HL-60 (cell line): ENCODE measurements around the gene XPC.

ENCODE experiments used
- DNase-seq, 2 experiments: peaks; one replicate each; pipeline ENCODE4 v3.0.0-alpha.2; 2010 to 2020; ENCODE audit warnings: low read depth in 1 of 2, low spot score in 1 of 2
- H3K27ac ChIP-seq: fragments of 250-450 bp; sonication (Bioruptor Pico); replicated peaks from 2 replicates; pipeline ENCODE4 v1.5.1; 2020; ENCODE audit warnings: mild to moderate bottlenecking, moderate library complexity
- H3K27me3 ChIP-seq: fragments of 250-450 bp; sonication (Bioruptor Pico); 2 replicates; pipeline ENCODE4 v1.5.1; 2021; ENCODE audit warnings: mild to moderate bottlenecking, moderate library complexity; ENCODE audit not compliant: insufficient read depth, poor library complexity, severe bottlenecking
- H3K4me3 ChIP-seq: replicated peaks from 2 replicates; pipeline ENCODE4 v1.5.1; 2011; ENCODE audit warnings: mild to moderate bottlenecking, control low read depth, low read length; ENCODE audit not compliant: insufficient read depth
- GABPA ChIP-seq: IDR thresholded peaks from 2 replicates; pipeline ENCODE4 v1.6.1; 2012; ENCODE audit warnings: low read depth
- POLR2AphosphoS5 ChIP-seq: IDR thresholded peaks from 2 replicates; pipeline ENCODE4 v1.6.1; 2012; ENCODE audit warnings: low read depth
- SPI1 ChIP-seq: IDR thresholded peaks from 2 replicates; pipeline ENCODE4 v1.6.1; 2012; ENCODE audit warnings: low read depth, mild to moderate bottlenecking, borderline replicate concordance
- TF ChIP-seq, protein P1 (sequence below): IDR thresholded peaks from 2 replicates; pipeline ENCODE4 v1.6.1; 2012; ENCODE audit warnings: low read depth; ENCODE audit not compliant: insufficient replicate concordance
- TF ChIP-seq, protein P2 (sequence below): IDR thresholded peaks from one replicate; pipeline ENCODE4 v1.5.1; 2011; ENCODE audit warnings: low read length, control low read depth, inconsistent platforms; ENCODE audit not compliant: insufficient read depth

Gene XPC

DNA sequence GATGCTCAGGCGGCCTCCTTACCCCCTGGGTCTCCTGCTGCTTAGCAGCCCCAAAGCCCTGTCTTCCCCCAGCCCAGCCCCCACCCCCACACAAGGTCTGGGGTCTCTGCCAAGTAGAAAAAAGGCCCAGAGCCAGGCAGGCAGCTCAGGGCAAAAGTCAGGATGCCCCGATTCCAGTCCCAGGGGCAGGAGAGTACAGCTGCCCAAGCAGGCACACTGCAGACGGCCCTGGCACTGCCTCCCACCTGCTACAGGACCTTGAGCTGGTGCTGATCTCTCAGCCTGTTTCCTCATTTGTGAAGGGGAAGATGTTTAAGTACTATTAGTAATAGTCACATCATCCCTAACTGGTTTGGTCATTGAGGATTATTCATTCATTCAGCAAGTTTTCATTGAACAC is 41.0 kb downstream of the XPC start:
- DNase-seq: no peak
- H3K27me3 ChIP-seq: no peaks in the 10 kb centered on the region
- H3K27ac ChIP-seq: no peak overlapping the region
- TF ChIP-seq, protein P1, sequence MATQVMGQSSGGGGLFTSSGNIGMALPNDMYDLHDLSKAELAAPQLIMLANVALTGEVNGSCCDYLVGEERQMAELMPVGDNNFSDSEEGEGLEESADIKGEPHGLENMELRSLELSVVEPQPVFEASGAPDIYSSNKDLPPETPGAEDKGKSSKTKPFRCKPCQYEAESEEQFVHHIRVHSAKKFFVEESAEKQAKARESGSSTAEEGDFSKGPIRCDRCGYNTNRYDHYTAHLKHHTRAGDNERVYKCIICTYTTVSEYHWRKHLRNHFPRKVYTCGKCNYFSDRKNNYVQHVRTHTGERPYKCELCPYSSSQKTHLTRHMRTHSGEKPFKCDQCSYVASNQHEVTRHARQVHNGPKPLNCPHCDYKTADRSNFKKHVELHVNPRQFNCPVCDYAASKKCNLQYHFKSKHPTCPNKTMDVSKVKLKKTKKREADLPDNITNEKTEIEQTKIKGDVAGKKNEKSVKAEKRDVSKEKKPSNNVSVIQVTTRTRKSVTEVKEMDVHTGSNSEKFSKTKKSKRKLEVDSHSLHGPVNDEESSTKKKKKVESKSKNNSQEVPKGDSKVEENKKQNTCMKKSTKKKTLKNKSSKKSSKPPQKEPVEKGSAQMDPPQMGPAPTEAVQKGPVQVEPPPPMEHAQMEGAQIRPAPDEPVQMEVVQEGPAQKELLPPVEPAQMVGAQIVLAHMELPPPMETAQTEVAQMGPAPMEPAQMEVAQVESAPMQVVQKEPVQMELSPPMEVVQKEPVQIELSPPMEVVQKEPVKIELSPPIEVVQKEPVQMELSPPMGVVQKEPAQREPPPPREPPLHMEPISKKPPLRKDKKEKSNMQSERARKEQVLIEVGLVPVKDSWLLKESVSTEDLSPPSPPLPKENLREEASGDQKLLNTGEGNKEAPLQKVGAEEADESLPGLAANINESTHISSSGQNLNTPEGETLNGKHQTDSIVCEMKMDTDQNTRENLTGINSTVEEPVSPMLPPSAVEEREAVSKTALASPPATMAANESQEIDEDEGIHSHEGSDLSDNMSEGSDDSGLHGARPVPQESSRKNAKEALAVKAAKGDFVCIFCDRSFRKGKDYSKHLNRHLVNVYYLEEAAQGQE: no peak
- TF ChIP-seq, protein P2, sequence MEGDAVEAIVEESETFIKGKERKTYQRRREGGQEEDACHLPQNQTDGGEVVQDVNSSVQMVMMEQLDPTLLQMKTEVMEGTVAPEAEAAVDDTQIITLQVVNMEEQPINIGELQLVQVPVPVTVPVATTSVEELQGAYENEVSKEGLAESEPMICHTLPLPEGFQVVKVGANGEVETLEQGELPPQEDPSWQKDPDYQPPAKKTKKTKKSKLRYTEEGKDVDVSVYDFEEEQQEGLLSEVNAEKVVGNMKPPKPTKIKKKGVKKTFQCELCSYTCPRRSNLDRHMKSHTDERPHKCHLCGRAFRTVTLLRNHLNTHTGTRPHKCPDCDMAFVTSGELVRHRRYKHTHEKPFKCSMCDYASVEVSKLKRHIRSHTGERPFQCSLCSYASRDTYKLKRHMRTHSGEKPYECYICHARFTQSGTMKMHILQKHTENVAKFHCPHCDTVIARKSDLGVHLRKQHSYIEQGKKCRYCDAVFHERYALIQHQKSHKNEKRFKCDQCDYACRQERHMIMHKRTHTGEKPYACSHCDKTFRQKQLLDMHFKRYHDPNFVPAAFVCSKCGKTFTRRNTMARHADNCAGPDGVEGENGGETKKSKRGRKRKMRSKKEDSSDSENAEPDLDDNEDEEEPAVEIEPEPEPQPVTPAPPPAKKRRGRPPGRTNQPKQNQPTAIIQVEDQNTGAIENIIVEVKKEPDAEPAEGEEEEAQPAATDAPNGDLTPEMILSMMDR: no peak
- TF ChIP-seq SPI1: no peak
- no peak for TF ChIP-seq POLR2AphosphoS5
- TF ChIP-seq GABPA: no peak
- H3K4me3 ChIP-seq: no peak overlapping the region

DNA sequence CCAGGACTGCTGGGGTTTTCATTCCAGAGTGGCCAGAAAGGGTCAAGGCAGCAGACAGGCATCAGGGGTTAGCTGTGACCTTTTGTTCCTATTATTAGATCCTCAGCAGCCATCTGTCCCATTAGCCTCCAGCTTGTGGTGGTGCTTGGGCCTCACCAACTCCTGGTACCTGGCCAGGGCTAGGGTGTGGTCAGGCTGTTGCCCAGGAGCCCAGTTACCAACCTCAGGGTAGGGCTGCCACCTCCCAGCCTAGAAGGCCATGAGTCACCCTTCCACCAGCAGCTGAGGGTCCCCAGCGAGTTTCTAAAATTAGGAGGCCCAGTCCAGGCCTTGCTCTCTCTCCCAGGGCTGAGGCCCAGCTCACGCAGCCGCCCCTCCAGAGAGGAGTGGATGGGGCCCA is 41.4 kb downstream of the XPC start:
- no peak overlapping the region for H3K4me3 ChIP-seq
- DNase-seq: no peak
- no peak for TF ChIP-seq GABPA
- TF ChIP-seq, protein P2: no peak
- no peak for TF ChIP-seq POLR2AphosphoS5
- TF ChIP-seq SPI1: no peak
- TF ChIP-seq, protein P1: no peak

DNA sequence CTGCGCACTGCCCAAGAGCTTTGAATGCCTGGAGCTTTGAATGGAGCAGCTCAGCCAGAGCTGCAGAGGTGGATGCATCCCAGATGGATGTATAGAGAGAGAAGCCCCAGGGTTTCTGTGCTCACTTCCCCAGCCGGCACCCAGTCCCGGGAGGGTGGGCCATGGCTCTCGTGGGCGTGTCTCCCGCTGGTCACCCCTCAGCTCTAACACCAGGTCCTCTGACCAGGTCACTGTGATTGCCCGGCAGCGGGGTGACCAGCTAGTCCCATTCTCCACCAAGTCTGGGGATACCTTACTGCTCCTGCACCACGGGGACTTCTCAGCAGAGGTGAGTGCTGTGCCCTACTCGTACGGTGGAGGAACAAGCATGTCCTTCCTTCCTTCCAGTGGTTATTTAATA is 42.8 kb downstream of the XPC start:
- no peak for TF ChIP-seq GABPA
- TF ChIP-seq SPI1: no peak
- TF ChIP-seq, protein P2: no peak
- no peak for TF ChIP-seq POLR2AphosphoS5
- TF ChIP-seq, protein P1: no peak
- Histone ChIP-seq H3K4me3 (no peak overlapping the region), H3K27ac (no peak overlapping the region), H3K27me3 (no peaks in the 10 kb centered on the region)
- no peak for DNase-seq

More for the DNA sequence above, 41.4 kb downstream of the XPC start:
- no peak overlapping the region for H3K27ac ChIP-seq
- no peaks in the 10 kb centered on the region for H3K27me3 ChIP-seq
